ENCODE measurements around the gene SERPINA10. TPM values are rescaled to one million over a fixed set of nuclear protein-coding genes. Genes with fewer than 3 reads are reported as not detected.

The SERPINA10 gene
- total RNA-seq, 4 donors from 2014 or later = 0.55 TPM; not detected in 3

- TF ChIP-seq POLR2A (IDR thresholded peaks at IDR 0.05) (no peak), EP300 (IDR thresholded peaks at IDR 0.05; ENCODE audit: low read depth) (no peak), POLR2AphosphoS5 (IDR thresholded peaks at IDR 0.05) (no peak)
- TF ChIP-seq, protein P1, sequence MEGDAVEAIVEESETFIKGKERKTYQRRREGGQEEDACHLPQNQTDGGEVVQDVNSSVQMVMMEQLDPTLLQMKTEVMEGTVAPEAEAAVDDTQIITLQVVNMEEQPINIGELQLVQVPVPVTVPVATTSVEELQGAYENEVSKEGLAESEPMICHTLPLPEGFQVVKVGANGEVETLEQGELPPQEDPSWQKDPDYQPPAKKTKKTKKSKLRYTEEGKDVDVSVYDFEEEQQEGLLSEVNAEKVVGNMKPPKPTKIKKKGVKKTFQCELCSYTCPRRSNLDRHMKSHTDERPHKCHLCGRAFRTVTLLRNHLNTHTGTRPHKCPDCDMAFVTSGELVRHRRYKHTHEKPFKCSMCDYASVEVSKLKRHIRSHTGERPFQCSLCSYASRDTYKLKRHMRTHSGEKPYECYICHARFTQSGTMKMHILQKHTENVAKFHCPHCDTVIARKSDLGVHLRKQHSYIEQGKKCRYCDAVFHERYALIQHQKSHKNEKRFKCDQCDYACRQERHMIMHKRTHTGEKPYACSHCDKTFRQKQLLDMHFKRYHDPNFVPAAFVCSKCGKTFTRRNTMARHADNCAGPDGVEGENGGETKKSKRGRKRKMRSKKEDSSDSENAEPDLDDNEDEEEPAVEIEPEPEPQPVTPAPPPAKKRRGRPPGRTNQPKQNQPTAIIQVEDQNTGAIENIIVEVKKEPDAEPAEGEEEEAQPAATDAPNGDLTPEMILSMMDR (IDR thresholded peaks at IDR 0.05) = no peak
- DNase-seq = no peak
- H3K4me3 ChIP-seq = no peak overlapping the region
- H3K9me3 ChIP-seq = no peaks in the 10 kb centered on the region
- in situ Hi-C loops (cut with MboI; ENCODE audit: low pct_ligation_motif_present in 1 of 4, low pct_unique_long_range_greater_than_20kb in 1 of 4, low sequenced_read_pairs in 3 of 4) (no loop called here), intact Hi-C loops (cut with DNase I; ENCODE audit: low total_unique reads) (no loop called here)
- H3K27me3 ChIP-seq = no peaks in the 10 kb centered on the region
- WGBS, 2 donors (ENCODE audit: low coverage in 1 of 2) = 55 to 85% methylated on average over 2 to 8 of the region's 8 CpGs
- H3K36me3 ChIP-seq = no peaks in the 10 kb centered on the region
- H3K4me1 ChIP-seq = peaks cover 0 to 12% (median 5%) of the 10 kb centered on the region in 4 donors
- H3K27ac ChIP-seq = no peak overlapping the region
Observed at GRCh38 chr14:94313991-94314655, 21.1 kb upstream of the SERPINA10 start.

GRCh38 chr14:94312481-94313246 is 19.6 kb upstream of the SERPINA10 start:
- peaks cover 0 to 4% of the 10 kb centered on the region in 2 donors for H3K9me3 ChIP-seq
- no peak overlapping the region for H3K27ac ChIP-seq
- in situ Hi-C loops (cut with MboI; ENCODE audit: low pct_ligation_motif_present in 1 of 4, low pct_unique_long_range_greater_than_20kb in 1 of 4, low sequenced_read_pairs in 3 of 4) (no loop called here), intact Hi-C loops (cut with DNase I; ENCODE audit: low total_unique reads) (no loop called here)
- TF ChIP-seq POLR2A (IDR thresholded peaks at IDR 0.05) = no peak
- no peak for TF ChIP-seq EP300 (IDR thresholded peaks at IDR 0.05; ENCODE audit: low read depth)
- TF ChIP-seq POLR2AphosphoS5 (IDR thresholded peaks at IDR 0.05) = no peak
- TF ChIP-seq, protein P1 (IDR thresholded peaks at IDR 0.05) = no peak
- H3K4me3 ChIP-seq = no peak overlapping the region
- no peak for DNase-seq
- H3K4me1 ChIP-seq = peaks cover 0 to 12% (median 5%) of the 10 kb centered on the region in 4 donors
- no peaks in the 10 kb centered on the region for H3K27me3 ChIP-seq
- 50 to 67% methylated on average over 1 to 6 of the region's 6 CpGs for WGBS, 2 donors (ENCODE audit: low coverage in 1 of 2)
- H3K36me3 ChIP-seq = no peaks in the 10 kb centered on the region

- Histone ChIP-seq H3K27me3 (no peaks in the 10 kb centered on the region), H3K4me3 (no peak overlapping the region), H3K9me3 (peaks cover 0 to 5% of the 10 kb centered on the region in 2 donors), H3K36me3 (no peaks in the 10 kb centered on the region), H3K4me1 (no peaks in the 10 kb centered on the region), H3K27ac (no peak overlapping the region)
- no peak for DNase-seq
- intact Hi-C loops (cut with DNase I; ENCODE audit: low total_unique reads) = no loop called here
- in situ Hi-C loops (cut with MboI; ENCODE audit: low pct_ligation_motif_present in 1 of 4, low pct_unique_long_range_greater_than_20kb in 1 of 4, low sequenced_read_pairs in 3 of 4) = no loop called here
- WGBS, 2 donors (ENCODE audit: low coverage in 1 of 2) = 76% methylated on average over 3 of the region's 3 CpGs; no CpG with 5 or more reads in 1 of the 2 donors
- TF ChIP-seq, protein P1 (IDR thresholded peaks at IDR 0.05) = no peak
- TF ChIP-seq EP300 (IDR thresholded peaks at IDR 0.05; ENCODE audit: low read depth) (no peak), POLR2A (IDR thresholded peaks at IDR 0.05) (no peak), POLR2AphosphoS5 (IDR thresholded peaks at IDR 0.05) (no peak)
Observed at GRCh38 chr14:94310248-94310647, 17.2 kb upstream of the SERPINA10 start.

DNA sequence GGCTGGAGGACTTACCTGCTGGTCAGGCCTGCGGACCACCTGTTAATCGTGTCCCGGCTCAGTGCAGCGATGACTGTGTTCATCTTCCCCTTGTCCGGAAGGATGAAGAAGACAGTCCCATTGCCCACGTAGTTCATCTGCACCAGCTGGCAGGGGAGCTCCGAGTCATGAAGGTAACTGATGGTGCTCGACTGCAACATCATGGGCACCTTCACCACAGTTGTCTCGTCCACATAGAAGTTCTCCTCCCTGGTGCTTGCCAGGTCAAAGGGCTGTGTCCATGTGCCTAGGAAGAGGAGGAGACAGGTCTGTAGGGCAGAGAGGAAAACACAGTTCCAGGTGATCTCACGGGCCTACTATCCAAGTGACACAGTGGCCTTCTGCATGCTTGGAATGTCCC is 16.7 kb upstream of the SERPINA10 start:
- no peak for DNase-seq
- H3K4me1 ChIP-seq = no peaks in the 10 kb centered on the region
- peaks cover 0 to 5% of the 10 kb centered on the region in 2 donors for H3K9me3 ChIP-seq
- H3K27me3 ChIP-seq = no peaks in the 10 kb centered on the region
- 87 to 100% methylated on average over 1 to 10 of the region's 10 CpGs for WGBS, 2 donors (ENCODE audit: low coverage in 1 of 2)
- intact Hi-C loops (cut with DNase I; ENCODE audit: low total_unique reads) = no loop called here
- no peak for TF ChIP-seq EP300 (IDR thresholded peaks at IDR 0.05; ENCODE audit: low read depth)
- TF ChIP-seq, protein P1 (IDR thresholded peaks at IDR 0.05) = no peak
- TF ChIP-seq POLR2AphosphoS5 (IDR thresholded peaks at IDR 0.05) = no peak
- no peak for TF ChIP-seq POLR2A (IDR thresholded peaks at IDR 0.05)
- no peaks in the 10 kb centered on the region for H3K36me3 ChIP-seq
- in situ Hi-C loops (cut with MboI; ENCODE audit: low pct_ligation_motif_present in 1 of 4, low pct_unique_long_range_greater_than_20kb in 1 of 4, low sequenced_read_pairs in 3 of 4) = no loop called here
- no peak overlapping the region for H3K27ac ChIP-seq
- H3K4me3 ChIP-seq = no peak overlapping the region
